ENCODE data around the gene EVI5.
"Not testable (repeated sequence)": the region's sequence is repeated elsewhere in the genome, so short reads cannot be mapped to it uniquely, and the experiment has no call there.

Gene EVI5

GRCh38 chr1:92655197-92655801 lies 129.6 kb downstream of the EVI5 start:
- 0 out of 2 replicates have a peak, but pooled peaks cover 3% of the 10 kb centered on the region for H3K9me3 ChIP-seq (ENCODE audit: insufficient read depth, low read length)
- no peaks in the 10 kb centered on the region for H3K27me3 ChIP-seq (ENCODE audit: low read depth, low read length)
- no peak overlapping the region for H3K4me2 ChIP-seq (ENCODE audit: low read length)
- TF ChIP-seq EZH2phosphoT487 (IDR thresholded peaks at IDR 0.05; ENCODE audit: low read depth): no peak
- TF ChIP-seq CTCF (IDR thresholded peaks at IDR 0.05; ENCODE audit: low read depth, low read length): no peak
- H3K27ac ChIP-seq (ENCODE audit: low read length): no peak overlapping the region
- no peaks in the 10 kb centered on the region for H4K20me1 ChIP-seq (ENCODE audit: insufficient read depth, low read length)
- no peaks in the 10 kb centered on the region for H3K79me2 ChIP-seq (ENCODE audit: low read length)
- H3K4me1 ChIP-seq (ENCODE audit: low read length): no peaks in the 10 kb centered on the region
- no peak overlapping the region for H3K4me3 ChIP-seq (ENCODE audit: low read length)
- no peak overlapping the region for H3K9ac ChIP-seq (ENCODE audit: low read length)
- H3K36me3 ChIP-seq (replicated peaks; ENCODE audit: low read depth, low read length): peaks cover 6% of the 10 kb centered on the region
- H2AFZ ChIP-seq (ENCODE audit: low read depth, low read length): no peak overlapping the region

GRCh38 chr1:92653605-92654381 lies 131.1 kb downstream of the EVI5 start:
- H3K36me3 ChIP-seq (replicated peaks; ENCODE audit: low read depth, low read length): peaks cover 6% of the 10 kb centered on the region
- TF ChIP-seq EZH2phosphoT487 (IDR thresholded peaks at IDR 0.05; ENCODE audit: low read depth): no peak
- no peak for TF ChIP-seq CTCF (IDR thresholded peaks at IDR 0.05; ENCODE audit: low read depth, low read length)
- no peak overlapping the region for H3K4me3 ChIP-seq (ENCODE audit: low read length)
- 0 out of 2 replicates have a peak, but pooled peaks cover 3% of the 10 kb centered on the region for H3K9me3 ChIP-seq (ENCODE audit: insufficient read depth, low read length)
- H3K27ac ChIP-seq (ENCODE audit: low read length): no peak overlapping the region
- H3K79me2 ChIP-seq (ENCODE audit: low read length): no peaks in the 10 kb centered on the region
- H3K9ac ChIP-seq (ENCODE audit: low read length): no peak overlapping the region
- H3K27me3 ChIP-seq (ENCODE audit: low read depth, low read length): no peaks in the 10 kb centered on the region
- no peak overlapping the region for H3K4me2 ChIP-seq (ENCODE audit: low read length)
- no peak overlapping the region for H2AFZ ChIP-seq (ENCODE audit: low read depth, low read length)
- no peaks in the 10 kb centered on the region for H4K20me1 ChIP-seq (ENCODE audit: insufficient read depth, low read length)
- H3K4me1 ChIP-seq (ENCODE audit: low read length): no peaks in the 10 kb centered on the region

- H3K4me2 ChIP-seq (ENCODE audit: low read length); H3K27ac ChIP-seq (ENCODE audit: low read length); H3K9me3 ChIP-seq (ENCODE audit: insufficient read depth, low read length); H3K79me2 ChIP-seq (ENCODE audit: low read length); H4K20me1 ChIP-seq (ENCODE audit: insufficient read depth, low read length); H3K36me3 ChIP-seq (replicated peaks; ENCODE audit: low read depth, low read length); H3K27me3 ChIP-seq (ENCODE audit: low read depth, low read length); H3K4me3 ChIP-seq (ENCODE audit: low read length); H2AFZ ChIP-seq (ENCODE audit: low read depth, low read length); H3K4me1 ChIP-seq (ENCODE audit: low read length); H3K9ac ChIP-seq (ENCODE audit: low read length): not testable (repeated sequence)
Measured at GRCh38 chr1:92640686-92641085, 144.2 kb downstream of the EVI5 start.

GRCh38 chr1:92638498-92638897 lies 146.4 kb downstream of the EVI5 start:
- no peak overlapping the region for H3K4me3 ChIP-seq (ENCODE audit: low read length)
- H3K9me3 ChIP-seq (ENCODE audit: insufficient read depth, low read length): no peaks in the 10 kb centered on the region
- H3K27me3 ChIP-seq (ENCODE audit: low read depth, low read length): no peaks in the 10 kb centered on the region
- no peak overlapping the region for H3K4me2 ChIP-seq (ENCODE audit: low read length)
- H3K9ac ChIP-seq (ENCODE audit: low read length): no peak overlapping the region
- no peaks in the 10 kb centered on the region for H3K4me1 ChIP-seq (ENCODE audit: low read length)
- H3K36me3 ChIP-seq (replicated peaks; ENCODE audit: low read depth, low read length): no peaks in the 10 kb centered on the region
- no peak overlapping the region for H2AFZ ChIP-seq (ENCODE audit: low read depth, low read length)
- H3K79me2 ChIP-seq (ENCODE audit: low read length): no peaks in the 10 kb centered on the region
- TF ChIP-seq EZH2phosphoT487 (IDR thresholded peaks at IDR 0.05; ENCODE audit: low read depth): no peak
- TF ChIP-seq CTCF (IDR thresholded peaks at IDR 0.05; ENCODE audit: low read depth, low read length): no peak
- H3K27ac ChIP-seq (ENCODE audit: low read length): no peak overlapping the region
- H4K20me1 ChIP-seq (ENCODE audit: insufficient read depth, low read length): no peaks in the 10 kb centered on the region

- H3K27me3 ChIP-seq (ENCODE audit: low read depth, low read length); H4K20me1 ChIP-seq (ENCODE audit: insufficient read depth, low read length); H3K79me2 ChIP-seq (ENCODE audit: low read length); H3K9ac ChIP-seq (ENCODE audit: low read length); H3K27ac ChIP-seq (ENCODE audit: low read length); H3K36me3 ChIP-seq (replicated peaks; ENCODE audit: low read depth, low read length); H3K4me2 ChIP-seq (ENCODE audit: low read length); H3K4me1 ChIP-seq (ENCODE audit: low read length); H3K4me3 ChIP-seq (ENCODE audit: low read length); H2AFZ ChIP-seq (ENCODE audit: low read depth, low read length); H3K9me3 ChIP-seq (ENCODE audit: insufficient read depth, low read length): not testable (repeated sequence)
Measured at GRCh38 chr1:92635203-92635602, 149.7 kb downstream of the EVI5 start.

Measured in OCI-LY3 (cell line).